ENCODE results near the gene AADACL2.

The AADACL2 gene

DNA sequence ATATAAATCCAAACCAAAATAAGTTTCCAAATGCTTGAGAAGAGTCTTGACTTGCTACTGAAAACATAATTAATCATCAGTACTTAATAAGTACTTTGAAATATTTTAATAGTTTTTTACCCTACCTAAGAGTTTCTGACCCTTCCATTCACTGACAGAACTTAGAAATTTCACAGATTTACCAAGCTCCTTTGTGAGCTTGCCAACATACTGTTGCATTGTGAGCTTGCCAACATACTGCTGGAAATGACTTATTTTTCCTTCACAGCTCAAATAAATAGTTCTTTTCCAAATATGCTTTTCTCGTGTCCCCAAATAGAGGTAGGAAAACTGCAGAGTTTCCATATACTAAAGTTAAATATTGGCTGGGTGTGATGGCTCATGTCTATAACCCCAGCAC is 70.5 kb downstream of the AADACL2 start:
- DNase-seq (ENCODE audit: low read depth in 2 of 2): no peak

DNA sequence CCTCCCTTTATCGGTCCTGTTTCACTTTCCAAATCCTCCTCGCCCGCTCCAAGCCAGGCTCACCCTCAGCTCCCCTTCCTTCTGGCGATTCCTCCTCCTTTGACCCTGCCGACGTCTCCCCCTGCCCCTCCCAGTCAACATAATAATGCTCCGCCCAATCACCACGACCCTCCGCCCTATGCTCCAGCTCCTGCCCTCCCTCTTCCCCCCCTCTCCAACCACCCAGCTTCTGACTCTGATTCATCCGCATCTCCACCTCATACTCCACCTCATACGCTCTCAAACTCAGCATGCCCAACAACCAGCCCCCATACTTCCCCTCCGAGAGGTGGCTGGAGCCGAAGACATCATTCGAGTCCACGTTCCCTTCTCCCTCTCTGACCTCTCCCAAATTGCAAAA is 73.1 kb downstream of the AADACL2 start:
- no peak for DNase-seq (ENCODE audit: low read depth in 2 of 2)

All from stimulated activated CD4-positive, alpha-beta T cell treated with anti-CD3 and anti-CD28 coated beads, Interleukin-12 subunit alpha, Interleukin-12 subunit beta, amount 100 ng/mL, for 24 hours (primary cell).